ENCODE measurements around the gene RAP1A. TPM values are rescaled to one million over a fixed set of nuclear protein-coding genes. Genes with fewer than 3 reads are reported as not detected.
A peak's percentile ranks its signal among the peaks of the same experiment; 100 is the strongest.
"Not testable (repeated sequence)": the region's sequence is repeated elsewhere in the genome, so short reads cannot be mapped to it uniquely, and the experiment has no call there.

The RAP1A gene
- polyA plus RNA-seq, 12 donors = 51.4 to 76.6 (median 61.9) TPM; not detected in 1

DNA sequence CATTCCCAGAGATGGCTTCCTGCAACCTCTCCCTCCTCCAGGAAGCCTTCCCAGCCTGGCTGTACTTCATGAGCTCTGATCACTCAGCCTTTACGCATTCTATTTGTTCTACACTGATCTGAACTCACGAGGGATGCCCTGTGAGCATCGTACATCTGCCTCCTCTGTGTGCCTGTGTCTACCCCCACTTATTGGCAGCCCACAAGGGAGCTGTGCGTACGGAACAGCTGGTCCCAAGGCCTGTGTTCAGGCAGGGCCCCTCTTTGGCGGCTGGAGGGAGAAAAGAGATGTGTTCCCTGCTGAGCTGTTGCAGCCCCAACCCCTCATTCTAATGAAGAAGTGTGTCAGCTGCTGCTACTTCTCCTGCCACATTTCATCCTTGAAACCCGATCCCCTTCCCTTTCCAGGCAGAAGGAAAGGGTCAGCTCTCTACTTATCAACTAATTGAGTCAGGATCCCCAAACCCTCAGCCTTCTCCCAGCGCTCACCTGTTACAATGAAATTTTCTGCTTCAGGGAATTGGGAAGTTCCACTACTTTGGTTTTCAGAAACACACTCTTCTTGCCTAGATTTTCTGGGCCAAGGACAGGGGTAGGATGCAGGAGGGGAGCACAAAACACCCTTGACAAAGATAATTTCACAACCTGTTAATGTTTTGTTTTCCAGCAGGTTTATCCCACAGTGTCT, 116.4 kb downstream of the RAP1A start:
- no peak for DNase-seq

DNA sequence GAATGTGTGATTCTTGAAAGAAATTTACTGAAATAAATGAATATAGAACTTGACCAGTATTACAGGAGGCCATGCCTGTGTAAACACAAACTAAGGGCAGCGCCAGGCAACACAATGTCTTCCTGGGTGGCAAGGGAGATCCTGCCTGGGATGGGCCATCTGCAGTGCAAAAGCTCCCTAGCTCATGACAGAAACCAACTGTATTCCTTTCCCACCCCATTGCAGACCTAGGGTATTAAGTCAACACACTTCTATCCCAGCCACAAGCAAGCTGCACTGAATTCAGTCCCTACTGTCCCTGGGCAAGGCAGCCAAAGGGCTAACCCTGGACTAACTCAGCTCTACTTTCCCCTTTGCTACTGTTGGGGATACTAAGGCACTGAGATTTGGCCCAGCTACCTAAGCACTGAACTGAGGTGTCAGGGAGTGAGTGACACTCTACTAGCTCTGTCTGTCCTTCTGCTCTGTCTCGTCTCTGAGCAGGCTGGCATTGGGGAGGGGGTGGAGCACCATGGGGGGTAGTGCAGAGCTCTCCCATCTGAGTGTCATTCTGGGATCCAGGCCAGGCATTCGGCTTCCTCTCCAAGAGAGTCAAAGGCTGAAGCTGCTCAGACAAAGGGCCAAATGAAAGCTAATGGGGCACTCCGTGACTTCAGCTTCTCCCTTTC, 117.1 kb downstream of the RAP1A start:
- DNase-seq = no peak

DNA sequence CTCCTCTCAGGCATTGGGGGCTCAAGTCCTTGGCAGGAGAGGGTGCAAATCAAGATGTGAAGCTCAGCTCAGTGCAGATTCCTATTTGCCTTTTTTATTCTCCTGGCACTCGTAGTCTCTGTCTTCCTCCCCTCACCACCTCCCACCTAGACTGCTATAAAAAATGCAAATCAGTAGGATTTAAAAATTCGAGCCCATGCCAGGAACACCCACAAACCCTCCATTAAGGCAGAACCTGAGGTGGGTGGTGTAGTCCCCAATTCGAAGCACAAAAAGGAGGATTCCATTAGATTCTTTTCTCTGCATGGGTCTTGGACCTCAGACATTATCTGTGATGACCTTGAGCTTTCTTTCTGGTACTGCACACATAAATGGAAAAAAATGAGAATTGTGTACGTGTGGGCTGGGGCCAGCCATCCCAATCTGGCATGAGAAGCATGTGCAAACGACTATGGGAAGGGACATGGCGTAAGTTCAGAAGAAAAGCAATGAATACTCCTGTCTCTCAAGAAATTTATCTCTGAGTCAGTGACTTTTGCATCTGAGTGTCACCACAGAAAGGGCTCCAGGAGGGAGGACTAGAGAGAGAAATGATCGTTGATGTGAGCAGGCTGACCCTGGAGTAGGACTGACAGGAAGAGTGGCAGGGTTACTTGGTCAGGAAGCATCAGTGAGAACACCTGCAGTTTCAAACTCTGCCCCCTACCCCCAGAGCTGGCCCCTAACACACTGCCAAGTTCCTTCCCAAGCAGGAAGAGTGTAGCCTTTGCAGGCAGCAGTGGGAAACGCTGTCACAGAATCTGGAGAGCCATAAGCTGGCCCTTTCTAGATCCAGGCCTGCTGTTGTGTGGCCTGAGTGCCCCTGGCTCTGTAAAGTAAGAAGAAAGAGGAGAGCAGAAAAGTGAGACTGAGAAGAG, 117.9 kb downstream of the RAP1A start:
- DNase-seq = no peak

DNA sequence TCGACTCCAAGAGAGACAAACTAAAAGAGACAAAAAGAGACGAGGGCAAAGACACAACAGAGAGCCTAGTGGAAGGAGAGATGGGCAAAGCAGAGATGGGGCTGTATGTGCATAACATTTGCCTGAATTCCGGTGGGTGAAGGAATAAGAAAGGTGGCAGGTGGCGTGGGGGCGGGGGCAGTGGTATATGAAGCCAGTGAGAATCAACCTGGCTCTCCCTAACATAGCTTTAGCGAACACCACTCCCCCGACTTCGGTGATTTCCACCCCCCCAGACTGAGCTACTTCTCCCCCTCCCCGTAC, 118.5 kb downstream of the RAP1A start:
- DNase-seq = no peak

DNA sequence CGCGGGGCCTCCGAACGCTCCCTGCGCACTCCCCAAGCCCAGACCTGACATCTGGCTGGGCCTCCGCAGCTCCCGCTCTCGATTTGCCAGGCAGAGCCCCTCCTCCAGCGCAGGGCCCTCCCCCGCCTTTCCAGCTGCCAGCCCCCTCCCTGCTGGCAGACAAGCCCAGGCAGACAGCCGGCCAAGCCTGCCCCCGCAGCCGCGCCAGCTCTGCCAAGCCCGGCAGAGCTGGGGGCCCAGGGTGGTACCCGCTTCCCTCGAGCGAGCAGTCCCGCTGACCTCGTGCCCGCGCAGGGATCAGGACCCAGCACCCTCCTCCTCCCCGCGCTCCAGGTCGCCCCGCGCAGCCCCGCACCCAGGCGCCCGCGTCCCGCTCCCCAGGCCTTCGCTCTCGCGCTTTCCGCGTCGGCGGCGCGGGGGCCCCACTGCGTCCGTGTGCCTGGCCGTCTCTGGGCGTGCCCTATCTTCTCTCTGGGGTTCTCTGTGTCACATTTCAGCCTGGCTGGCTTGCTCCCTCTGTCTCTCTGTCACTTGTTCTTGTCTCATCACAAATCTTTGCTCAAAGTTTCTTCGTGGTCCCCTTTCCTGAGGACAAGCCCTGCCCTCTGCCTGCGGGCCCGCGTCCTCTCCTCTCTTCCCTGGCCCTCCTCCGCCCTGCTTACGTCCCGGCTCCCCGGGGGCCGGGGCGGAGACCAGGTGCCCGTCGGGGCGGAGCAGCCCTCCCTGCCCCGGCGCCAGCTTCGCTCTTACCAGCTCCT, 119.0 kb downstream of the RAP1A start:
- peak; percentile 67 for DNase-seq

DNA sequence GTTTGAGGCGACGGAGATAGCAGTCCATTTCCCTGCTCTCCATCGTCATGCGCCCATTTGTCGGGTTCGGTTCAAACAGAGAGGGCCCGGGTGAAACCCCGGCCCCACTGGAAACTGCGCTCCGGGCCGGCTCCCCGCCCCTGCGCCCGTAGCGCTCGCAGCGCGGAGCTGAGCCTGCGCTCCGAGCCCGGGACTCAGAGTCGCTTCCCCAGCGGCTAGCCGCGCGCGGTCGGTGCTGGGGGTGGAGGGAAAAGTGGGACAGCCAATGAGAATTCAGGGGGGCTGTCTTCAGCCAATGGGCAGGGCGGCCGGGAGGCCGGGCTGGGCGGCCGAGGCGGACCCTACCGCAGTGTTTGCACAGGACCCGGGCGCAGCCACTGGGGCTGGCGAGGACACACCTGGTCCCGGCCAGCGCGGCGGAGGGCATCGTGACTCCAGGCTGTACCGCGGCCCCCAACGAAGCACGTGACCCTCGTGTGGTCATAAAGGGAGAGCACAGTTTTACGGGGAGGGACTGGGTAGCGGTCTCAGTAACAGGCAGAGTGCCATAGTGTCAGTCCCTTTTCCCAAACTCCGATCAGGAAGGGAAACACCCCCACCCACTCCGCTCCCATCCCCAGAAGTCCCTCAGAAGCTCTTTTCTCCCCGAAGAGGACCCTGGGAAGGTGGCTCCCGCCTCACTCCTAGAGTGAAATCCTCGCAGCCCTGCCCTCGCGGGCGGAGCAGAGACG, 119.8 kb downstream of the RAP1A start, which contains the start of gene INKA2:
TSS of gene INKA2 (minus strand) at position 202 of the 731 bp plus-strand sequence. CDS start at position 49, 153 bp downstream.
- DNase-seq = peak; percentile 83

DNA sequence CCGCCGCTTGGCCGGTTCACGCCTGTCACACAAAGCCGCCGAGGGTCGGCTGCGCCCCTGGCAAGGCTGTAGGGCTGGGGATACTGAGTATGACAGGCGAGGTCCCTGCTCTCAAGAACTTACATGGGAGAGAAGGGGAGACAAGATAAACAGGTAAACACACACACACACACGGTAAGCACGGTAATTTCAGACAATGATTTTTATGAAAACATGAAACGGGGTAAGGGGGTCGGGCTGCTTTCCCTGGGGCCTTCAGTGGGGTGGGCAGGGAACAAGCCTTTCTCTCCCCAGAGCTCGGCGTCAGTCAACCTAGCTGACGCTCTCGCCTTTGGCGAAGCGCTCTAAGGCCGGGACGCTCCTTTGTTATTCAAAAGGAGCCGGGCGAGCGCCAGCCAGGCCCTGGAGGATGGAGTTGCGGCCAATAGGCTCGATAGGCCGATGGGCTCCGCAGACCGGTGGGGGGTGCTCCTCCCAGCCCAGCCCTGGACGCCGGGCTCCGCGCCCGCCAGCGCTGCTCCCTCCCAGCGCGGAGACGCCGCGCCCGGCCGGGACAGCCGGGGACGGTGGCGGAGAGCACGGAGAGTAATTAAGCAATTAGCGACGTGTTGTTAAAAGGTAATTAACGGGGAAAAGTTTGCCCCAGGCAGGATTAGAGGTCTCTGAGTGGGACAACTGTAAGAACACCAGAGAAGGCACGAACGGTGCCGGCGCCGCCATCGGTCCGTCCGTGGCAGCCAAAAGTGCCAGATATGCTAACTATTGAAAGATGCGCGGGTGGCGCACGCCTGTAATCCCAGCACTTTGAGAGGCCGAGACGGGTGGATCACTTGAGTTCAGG, 120.6 kb downstream of the RAP1A start:
- no peak for DNase-seq

DNA sequence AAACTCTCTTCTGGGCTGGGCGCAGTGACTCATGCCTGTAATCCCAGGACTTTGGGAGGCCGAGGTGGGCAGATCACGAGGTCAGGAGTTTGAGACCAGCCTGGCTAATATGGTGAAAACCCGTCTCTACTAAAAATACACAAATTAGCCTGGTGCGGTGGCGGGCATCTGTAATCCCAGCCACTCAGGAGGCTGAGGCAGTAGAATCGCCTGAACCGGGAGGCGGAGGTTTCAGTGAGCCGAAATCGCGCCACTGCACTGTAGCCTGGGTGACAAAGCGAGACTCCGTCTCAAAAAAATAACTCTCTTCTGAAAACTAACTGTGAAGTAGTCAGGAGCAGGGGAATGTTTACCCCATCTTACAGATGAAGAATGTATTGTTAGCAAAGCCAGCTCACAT, 122.7 kb downstream of the RAP1A start:
- DNase-seq = not testable (repeated sequence)

DNA sequence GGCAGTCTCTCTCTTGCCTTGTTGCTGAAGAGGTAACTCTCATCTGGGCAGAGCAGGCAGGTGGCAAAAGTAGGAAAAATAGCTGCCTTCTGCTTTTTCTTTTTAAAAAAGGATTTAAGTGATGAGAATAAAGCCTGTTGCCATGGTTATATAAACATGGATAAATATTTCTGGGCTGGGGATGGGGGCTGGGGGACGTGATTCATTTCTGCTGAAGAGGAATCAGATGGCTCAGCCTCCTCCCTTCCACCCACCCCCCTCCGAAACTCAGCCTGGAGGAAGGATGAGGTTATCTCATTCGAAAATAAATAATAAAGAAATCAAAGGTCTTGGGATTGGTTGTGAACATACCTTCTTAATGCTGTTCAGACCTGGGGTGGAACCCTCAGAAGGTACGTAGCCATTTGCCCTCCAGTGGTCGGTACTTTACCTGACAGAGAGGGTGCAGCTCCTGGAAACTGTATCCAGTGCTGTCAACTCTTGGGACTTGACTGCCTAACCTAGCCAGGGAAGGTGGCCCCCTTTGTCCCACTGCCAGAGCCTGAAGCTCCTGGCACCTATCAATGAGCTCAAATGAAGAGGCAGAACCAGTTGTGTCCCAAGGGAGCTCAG, 123.5 kb downstream of the RAP1A start:
- no peak for DNase-seq

DNA sequence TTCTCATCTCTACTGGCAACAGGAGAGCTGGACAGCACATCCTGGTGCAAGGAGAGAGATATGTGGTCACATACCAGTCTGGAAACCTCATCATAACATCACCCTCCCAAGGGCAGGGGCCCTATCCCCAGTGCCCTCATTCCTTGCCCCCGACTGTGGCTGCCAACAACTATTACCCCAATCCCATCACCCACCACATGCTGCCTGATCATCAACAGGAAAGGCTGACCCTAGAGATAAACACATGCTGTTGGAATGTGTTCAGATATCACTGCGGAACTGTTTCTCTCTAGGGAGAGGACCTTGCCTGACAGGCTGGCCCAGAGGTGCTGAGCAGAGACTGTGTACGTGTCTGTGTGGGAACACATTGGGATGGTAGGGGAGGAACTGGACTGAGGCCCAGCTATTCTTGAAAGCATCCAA, 124.1 kb downstream of the RAP1A start:
- DNase-seq = no peak

DNA sequence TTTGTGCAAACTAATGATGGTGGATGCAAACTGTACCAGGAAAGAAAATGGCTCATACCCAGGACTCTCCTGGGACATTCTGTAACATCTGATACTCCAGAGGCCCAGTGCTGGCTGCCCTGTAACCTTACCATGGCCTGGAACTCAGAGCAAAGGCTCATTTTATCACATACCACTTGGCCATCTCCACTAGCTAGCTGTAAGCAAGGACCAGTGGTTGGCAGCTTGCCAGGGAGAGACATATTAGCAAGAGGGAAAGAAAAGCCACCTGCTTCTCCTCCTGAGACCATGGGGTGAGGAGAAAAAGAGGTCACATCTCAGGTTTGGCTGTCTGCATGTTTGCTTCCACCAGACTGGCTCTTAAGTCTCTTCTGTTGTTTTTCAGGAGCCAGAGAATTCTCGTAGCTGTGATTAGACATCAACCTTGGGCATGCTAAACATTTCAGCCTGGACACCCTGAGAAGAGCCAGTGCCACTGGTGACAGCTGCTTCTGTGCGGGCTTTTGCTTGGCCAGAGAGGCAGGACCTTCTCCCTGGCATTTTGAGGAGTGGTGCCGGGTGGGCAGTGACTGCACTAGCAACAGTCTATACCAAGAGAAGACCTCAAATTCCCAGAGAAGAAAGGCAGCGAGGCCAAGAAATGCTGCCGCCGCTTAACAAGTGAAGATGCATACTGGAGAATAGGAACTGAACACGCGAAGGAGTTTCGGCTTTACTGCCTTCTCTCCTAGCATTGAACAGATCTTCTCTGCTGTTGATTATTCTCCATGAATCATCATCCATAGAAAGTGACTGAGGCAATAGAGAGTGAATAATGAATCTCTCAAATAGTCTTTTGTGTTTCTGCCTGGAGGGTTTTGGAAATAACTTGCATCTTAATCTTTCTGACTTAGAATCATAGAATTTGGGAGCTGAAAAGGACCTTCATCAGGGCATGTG, 126.4 kb downstream of the RAP1A start:
- DNase-seq = no peak

DNA sequence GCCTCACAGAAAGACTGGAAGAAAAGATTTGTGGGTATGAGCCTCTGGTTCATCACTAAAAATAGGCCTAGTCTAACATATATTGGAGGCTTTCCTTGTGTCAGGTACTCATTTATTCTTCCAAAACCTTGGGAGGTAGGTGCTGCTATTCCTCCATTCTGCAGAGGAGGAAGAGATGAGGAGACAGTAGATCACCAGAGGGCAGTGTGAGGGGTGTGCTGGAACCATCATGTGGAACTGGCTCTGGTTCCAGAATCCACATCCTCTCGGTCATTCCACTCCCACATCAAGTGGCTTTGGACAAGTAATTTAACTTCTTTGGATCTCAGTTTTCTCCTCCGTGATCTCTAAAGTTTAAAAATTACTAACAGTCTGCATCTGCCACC, 127.0 kb downstream of the RAP1A start:
- no peak for DNase-seq

DNA sequence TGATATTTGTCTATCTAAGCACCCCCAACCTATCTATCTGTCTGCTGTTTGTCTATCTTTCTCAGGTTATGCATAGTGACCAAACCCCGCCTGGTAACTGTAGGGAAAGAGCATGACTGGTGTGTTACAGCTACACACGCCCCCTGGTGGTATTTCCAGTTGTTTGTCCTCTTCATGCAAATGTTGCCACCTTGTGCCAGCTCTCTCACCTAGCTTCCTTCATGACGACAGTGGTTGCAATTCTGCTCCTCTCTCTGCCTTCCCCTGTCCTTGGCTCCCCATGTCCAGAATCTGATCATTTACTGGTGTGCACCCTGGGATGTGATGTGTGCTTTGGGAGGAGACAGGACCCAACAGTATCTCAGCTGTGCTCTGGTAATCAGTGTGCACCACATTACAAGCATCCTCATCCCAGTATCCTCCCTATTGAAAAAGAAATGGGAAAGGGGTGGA, 127.7 kb downstream of the RAP1A start:
- no peak for DNase-seq

DNA sequence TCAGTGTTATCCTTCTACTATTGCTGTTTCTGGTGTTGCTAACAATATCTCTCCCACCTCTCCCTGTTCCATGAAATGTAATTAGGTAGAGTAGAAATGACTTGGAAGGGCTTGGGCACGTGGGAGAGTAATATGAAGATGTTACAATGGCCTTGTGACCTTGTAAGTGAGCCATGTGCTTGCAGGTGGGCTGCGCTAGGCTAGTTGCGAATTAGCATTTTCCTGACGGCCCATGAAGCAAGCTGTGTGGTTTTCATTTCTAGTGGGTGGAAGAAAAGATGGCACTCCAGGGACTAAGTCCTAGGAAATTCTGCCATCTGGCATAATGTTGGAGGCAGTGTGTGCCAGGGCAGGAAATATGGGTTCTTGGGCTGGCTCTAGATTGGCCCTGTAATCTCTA, 128.4 kb downstream of the RAP1A start:
- no peak for DNase-seq

DNA sequence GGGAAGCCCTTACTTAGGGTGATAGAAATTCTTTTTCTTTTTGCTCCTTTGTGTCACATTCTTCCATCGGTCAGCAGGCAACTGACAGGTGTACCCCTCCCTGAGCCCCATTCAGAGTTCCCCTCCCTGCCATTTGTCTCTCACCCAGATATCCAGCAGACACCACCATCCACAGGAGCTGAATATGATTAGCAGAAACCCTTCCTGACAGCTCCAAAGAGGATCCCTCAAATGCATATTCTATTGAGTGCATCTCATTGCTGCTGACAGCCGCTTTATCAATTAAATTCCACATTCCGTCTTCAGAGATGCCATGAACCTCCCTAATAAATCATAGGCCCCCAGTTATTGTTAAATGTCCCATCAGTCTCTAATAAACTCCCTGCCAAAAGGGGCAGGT, 130.0 kb downstream of the RAP1A start:
- DNase-seq = no peak

DNA sequence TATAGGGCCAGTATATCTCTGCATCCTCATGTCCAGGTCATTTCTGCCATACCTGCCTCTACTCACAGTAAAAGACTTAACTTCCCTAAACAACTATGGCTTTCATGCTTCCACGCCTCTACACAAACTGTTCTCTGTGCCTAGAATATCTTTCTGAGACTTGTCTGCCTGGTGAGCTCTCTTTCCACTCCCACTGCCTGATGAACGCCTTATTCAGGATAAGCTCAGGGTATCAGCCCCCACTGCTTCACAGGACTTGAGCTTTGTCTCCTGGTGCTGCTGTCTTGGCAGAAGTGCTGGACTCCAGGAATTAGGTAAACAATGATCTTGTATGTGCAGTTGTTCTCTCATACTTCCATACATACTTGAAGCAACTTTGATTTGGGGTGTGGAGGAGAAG, 131.3 kb downstream of the RAP1A start:
- no peak for DNase-seq

DNA sequence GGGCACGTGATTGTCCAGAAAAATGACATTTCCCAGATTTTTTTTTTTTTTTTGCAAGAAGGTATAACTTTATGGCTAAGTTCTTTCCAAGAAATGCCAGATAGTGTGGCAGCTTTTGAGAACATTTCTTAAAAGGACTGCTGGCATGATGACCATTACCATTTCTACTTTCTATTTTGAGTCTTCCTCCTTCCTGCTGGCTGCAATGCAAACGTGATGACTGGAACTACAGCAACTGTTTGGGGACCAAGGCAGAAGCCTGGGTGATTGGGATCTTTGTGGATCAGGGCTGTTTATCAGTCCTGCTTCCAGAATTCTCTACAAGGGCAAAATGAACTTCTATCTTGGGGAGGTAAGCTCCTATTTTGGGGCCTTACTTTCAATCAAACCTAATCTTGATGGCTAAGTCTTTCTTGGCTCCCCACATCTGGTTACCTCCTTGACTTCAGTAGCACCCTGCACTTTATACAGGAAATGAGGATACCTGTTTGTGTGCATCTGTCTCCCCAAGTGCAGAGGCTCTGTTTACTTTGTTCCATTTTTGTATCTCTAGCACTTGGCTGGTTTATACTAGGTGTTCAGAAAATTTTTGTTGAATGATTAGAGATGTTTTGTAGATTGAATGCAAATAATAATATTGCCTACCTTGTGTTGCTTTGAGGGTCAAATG, 132.5 kb downstream of the RAP1A start:
- DNase-seq = no peak

DNA sequence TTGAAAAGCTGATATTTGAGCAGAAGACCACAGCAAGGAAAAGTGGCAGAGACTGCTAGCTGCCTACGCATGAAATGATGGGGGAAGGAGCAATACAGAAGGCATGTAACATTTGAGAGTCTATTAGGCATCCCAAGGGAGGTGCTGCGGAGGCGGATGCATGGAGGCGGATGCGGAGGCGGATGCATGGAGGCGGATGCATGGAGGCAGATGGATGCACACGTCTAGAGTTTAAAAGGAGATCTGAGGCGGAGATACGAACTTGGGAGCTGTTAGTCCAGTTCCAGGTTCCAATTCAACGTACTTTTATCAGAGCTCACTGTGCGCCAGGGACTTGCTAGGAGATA, 135.4 kb downstream of the RAP1A start:
- DNase-seq = peak; percentile 53
